GM18508 (cell line): Measurements from ENCODE around the gene COL25A1.
A peak's percentile ranks its signal among the peaks of the same experiment; 100 is the strongest.
"Not testable (repeated sequence)": the region's sequence is repeated elsewhere in the genome, so short reads cannot be mapped to it uniquely, and the experiment has no call there.

Experiments used
- ATAC-seq: cut with Tn5 transposase; IDR thresholded peaks from one replicate; pipeline ENCODE4 v1.9.1; 2021; ENCODE audit warnings: moderate number of reproducible peaks; ENCODE audit not compliant: insufficient read depth, unreplicated experiment

COL25A1 gene

GRCh38 chr4:108937066-108937465 is 365.4 kb downstream of the COL25A1 start:
- ATAC-seq: no peak

GRCh38 chr4:108933925-108934324 is 368.5 kb downstream of the COL25A1 start:
- ATAC-seq: not testable (repeated sequence)

DNA sequence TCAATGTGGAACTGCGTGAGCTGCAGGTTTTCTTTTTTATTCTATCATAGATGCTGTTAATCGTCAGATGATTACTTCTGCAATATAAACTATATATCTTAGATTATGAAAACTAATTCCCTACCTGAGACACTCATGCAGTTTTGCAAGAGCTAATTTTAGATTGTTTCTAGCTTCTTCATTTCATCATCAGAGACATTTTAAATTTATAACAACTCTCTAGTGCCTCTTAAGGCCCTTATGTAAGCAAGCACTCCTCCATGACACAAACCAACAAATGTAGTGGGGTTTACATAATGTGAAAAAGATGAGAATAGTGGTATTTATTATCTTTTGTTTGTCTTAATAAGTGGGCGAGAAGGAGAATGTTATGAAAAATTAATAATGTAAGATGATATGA is 369.4 kb downstream of the COL25A1 start:
- no peak for ATAC-seq

DNA sequence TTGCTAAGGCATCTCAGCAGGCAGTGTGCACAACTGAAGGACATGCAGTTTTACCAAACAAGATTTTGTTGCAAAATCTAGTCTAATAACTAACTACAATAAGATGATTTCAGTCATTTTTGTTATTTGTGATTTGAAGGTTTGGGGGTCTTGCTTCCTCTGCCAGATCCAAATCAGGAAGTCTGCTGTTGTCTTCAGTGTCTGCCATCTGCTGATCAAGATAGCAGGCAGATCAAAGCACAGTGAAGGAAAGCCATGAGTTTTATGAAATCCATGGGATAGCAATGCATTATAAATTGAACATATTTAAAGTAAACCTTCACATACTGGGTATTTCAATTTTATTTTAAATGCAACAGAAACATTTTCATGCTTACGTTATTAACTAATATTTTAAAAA is 370.5 kb downstream of the COL25A1 start:
- ATAC-seq: no peak

DNA sequence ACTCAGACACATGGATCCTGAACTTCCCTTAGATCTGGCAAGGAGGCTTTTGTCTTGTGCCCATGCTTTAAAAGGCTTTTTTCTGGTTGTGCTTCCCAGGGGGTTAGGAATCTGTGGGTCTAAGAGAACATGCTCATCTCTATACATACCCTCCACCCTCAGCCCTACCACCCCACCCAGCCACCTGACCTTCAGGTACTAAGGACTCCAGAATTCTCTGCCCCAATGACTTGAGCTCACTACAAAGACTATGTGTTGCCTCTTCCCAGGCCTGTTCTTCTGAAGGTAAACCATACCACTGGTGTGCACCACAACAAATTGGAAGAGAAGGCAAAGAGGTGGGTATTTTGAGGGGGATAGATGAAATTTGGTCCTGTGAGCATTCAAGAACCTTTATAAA is 372.3 kb downstream of the COL25A1 start:
- no peak for ATAC-seq

GRCh38 chr4:108926781-108927180 is 375.7 kb downstream of the COL25A1 start:
- ATAC-seq: no peak

DNA sequence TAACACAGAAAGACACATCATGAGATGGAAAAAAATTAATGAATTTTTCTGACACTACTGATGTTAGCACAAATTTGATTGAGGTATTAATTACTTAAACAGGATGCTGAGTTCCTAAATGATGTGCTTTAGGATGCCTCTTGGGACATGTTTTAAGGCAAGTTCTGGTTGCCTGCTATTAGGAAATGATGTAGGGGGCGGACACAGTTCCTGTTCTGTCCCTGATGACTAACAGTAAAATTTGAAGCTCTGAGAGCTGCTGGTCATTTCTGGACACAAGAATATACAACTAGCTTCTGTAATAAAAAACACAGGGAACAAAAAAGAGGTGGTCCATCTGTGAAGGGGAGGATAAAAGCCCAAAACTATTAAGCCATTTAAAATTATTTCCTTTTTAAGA is 376.4 kb downstream of the COL25A1 start:
- ATAC-seq: no peak

- no peak for ATAC-seq
Observed at GRCh38 chr4:108922191-108922590, 380.3 kb downstream of the COL25A1 start.

GRCh38 chr4:108920395-108921087 is 381.9 kb downstream of the COL25A1 start:
- ATAC-seq: no peak

GRCh38 chr4:108919226-108919893 is 383.1 kb downstream of the COL25A1 start:
- no peak for ATAC-seq

DNA sequence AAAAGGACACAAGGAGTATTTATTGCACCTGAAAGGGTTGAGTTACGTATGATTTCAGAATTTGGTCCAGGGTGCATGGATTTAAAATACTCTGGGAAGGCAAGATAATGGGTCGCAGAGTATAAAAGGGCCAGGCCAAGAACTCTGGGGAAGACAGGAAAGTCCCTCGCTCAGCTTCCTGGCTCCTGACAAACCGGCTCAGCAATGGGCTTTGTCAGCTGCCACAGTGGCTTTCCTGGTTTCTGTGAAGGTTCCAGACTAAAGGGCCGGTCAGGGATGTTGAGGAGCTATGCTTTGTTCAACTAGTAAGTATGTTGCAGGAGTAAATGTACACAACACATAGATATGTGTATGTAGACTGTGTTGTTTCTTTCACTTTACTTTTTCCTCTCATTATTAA is 385.2 kb downstream of the COL25A1 start:
- ATAC-seq: no peak

DNA sequence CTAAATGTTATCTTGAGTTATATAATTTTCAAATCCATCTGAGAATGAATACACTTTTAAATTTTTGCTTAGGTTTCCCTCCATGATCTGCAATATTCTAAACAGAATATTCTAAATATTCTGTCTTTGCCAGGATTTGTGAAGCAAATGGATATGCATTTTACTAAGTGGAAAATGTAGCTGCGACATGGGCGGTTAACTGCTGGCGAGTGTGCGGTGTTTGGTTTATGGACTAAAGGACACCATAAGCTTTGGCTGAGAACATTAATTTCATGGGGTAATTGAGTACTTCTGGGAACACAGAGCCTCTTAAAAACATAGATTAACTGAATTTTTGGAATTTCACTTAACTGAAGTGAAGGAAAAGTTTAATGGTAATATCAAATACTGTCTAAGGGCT is 385.8 kb downstream of the COL25A1 start:
- no peak for ATAC-seq

- no peak for ATAC-seq
Observed at GRCh38 chr4:108906866-108907367, 395.5 kb downstream of the COL25A1 start.

GRCh38 chr4:108906006-108906405 is 396.5 kb downstream of the COL25A1 start:
- no peak for ATAC-seq

- ATAC-seq: no peak
Observed at GRCh38 chr4:108903464-108904221, 398.8 kb downstream of the COL25A1 start.

GRCh38 chr4:108902769-108903168 is 399.7 kb downstream of the COL25A1 start:
- ATAC-seq: peak; percentile 54

GRCh38 chr4:108901291-108901690 is 401.2 kb downstream of the COL25A1 start:
- ATAC-seq: no peak

- no peak for ATAC-seq
Observed at GRCh38 chr4:108900018-108900580, 402.4 kb downstream of the COL25A1 start.

GRCh38 chr4:108893468-108893867 is 409.0 kb downstream of the COL25A1 start:
- no peak for ATAC-seq

DNA sequence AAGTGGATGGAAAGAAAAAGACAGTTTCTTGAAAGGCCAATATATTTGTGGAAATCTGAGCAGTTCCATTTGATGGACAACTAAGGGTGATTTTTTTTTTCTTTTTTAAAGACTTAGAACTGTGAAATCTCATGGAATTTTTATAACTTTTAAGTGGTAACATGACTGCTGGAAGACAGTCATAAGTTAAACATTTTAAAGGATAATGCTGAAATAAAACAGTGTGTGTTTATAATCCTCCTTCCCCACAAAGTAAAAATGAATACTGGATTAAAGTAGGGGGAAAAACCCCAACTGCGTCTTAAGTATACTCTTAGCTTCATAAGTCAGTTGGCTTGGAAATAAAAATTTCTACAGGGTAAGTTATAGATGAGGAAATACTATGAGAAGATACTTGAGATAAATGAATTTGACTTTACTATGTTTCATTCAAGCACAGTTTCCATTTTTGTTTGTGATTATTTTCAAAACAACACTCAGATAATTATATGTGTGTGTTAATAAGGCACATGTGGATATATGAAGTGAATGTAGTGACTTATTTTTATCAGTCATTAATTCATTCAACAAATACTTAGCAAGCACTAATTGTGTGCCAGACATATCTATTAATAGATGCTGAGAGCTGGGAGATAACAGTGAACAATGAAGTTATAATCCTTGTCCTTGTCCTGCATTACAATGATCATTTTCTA is 410.4 kb downstream of the COL25A1 start:
- ATAC-seq: no peak
